ENCODE results near the gene CDC37L1. TPM values are rescaled to one million over a fixed set of nuclear protein-coding genes. Genes with fewer than 3 reads are reported as not detected.

CDC37L1 gene
- total and polyA plus RNA-seq, 3 experiments from 2014 or later = 12.5 to 17.8 (median 15.0) TPM

- no peaks in the 10 kb centered on the region for H3K36me3 ChIP-seq (ENCODE audit: insufficient read depth, low read length)
- H3K27ac Mint-ChIP-seq = no peak overlapping the region
- peaks cover 5 to 16% of the 10 kb centered on the region in 2 donors for H3K27me3 Mint-ChIP-seq
- H3K9me3 Mint-ChIP-seq = no peaks in the 10 kb centered on the region
- H3K36me3 Mint-ChIP-seq = no peaks in the 10 kb centered on the region
- ChIA-PET CTCF (interaction anchor here (0.8 to 10.4 kb wide), 4 partner anchors 13 to 230 kb away, joined by 3 to 93 read pairs (median 4); partner anchors contain the start of gene JAK2), POLR2A (no interaction called here)
- H3K27ac ChIP-seq (ENCODE audit: low read depth, low read length) = no peak overlapping the region
- no peaks in the 10 kb centered on the region for H3K27me3 ChIP-seq (ENCODE audit: insufficient read depth, low read length, poor library complexity, severe bottlenecking)
- no peaks in the 10 kb centered on the region for H3K4me1 ChIP-seq (ENCODE audit: insufficient read depth, low read length)
- H3K4me3 Mint-ChIP-seq = no peak overlapping the region
- no peak for DNase-seq
- H3K9me3 ChIP-seq (ENCODE audit: low read length) = no peaks in the 10 kb centered on the region
- H3K4me1 Mint-ChIP-seq = peaks cover 3 to 4% (median 4%) of the 10 kb centered on the region in 3 donors
- H3K4me3 ChIP-seq (ENCODE audit: low read length) = no peak overlapping the region
These were observed 77.1 kb downstream of the CDC37L1 start for GRCh38 chr9:4756420-4756819.

Other genes with a start within 250 kb of the CDC37L1 start
- gene SLC1A1, start 189.1 kb upstream of the CDC37L1 start, total RNA-seq = under 1 TPM in 1 of 2 experiments, not detected in 1; 0.09 TPM
- gene SLC1A1, start 189.1 kb upstream of the CDC37L1 start, polyA plus RNA-seq = not detected
- gene PLPP6, start 17.3 kb upstream of the CDC37L1 start, total RNA-seq = 1 to 10 TPM; 5.5 to 6.3 TPM
- 3.7 TPM for gene PLPP6, start 17.3 kb upstream of the CDC37L1 start, polyA plus RNA-seq
- under 1 TPM; 0.51 to 0.96 TPM for gene SPATA6L, start 13.1 kb upstream of the CDC37L1 start, total RNA-seq
- gene SPATA6L, start 13.1 kb upstream of the CDC37L1 start, polyA plus RNA-seq = 0.14 TPM
- 10 to 100 TPM; 25.3 to 29.8 TPM for gene AK3, start 61.6 kb downstream of the CDC37L1 start, total RNA-seq
- 42.0 TPM for gene AK3, start 61.6 kb downstream of the CDC37L1 start, polyA plus RNA-seq
- gene RCL1, start 113.4 kb downstream of the CDC37L1 start, total RNA-seq = 10 to 100 TPM; 36.5 to 39.1 TPM
- gene RCL1, start 113.4 kb downstream of the CDC37L1 start, polyA plus RNA-seq = 17.7 TPM